Hepatocyte (in vitro differentiated cells): Measurements from ENCODE around the gene SUPT4H1. TPM values are rescaled to one million over a fixed set of nuclear protein-coding genes. Genes with fewer than 3 reads are reported as not detected.

ENCODE experiments used
- DNase-seq: peaks from one replicate; pipeline ENCODE4 v3.0.0-alpha.2; 2016; ENCODE audit warnings: low spot score
- H2AFZ ChIP-seq: fragments of 200-600 bp; sonication (generic); 2 replicates; pipeline ENCODE4 v1.6.0; 2016; ENCODE audit warnings: antibody characterized with exemption, mild to moderate bottlenecking
- H3K27ac ChIP-seq: fragments of 200-600 bp; sonication (generic); 2 replicates; pipeline ENCODE4 v1.5.1; 2016; ENCODE audit warnings: mild to moderate bottlenecking
- H3K27me3 ChIP-seq: fragments of 200-600 bp; sonication (generic); 2 replicates; pipeline ENCODE4 v1.6.1; 2016
- H3K36me3 ChIP-seq: fragments of 200-600 bp; sonication (generic); replicated peaks from 2 replicates; pipeline ENCODE4 v1.5.1; 2016; ENCODE audit warnings: low read depth; ENCODE audit not compliant: insufficient read depth
- H3K4me1 ChIP-seq: fragments of 200-600 bp; sonication (generic); 2 replicates; pipeline ENCODE4 v1.5.1; 2016; ENCODE audit warnings: mild to moderate bottlenecking, moderate library complexity; ENCODE audit not compliant: insufficient read depth
- H3K4me2 ChIP-seq: fragments of 200-600 bp; sonication (generic); 2 replicates; pipeline ENCODE4 v1.6.0; 2016
- H3K4me3 ChIP-seq: fragments of 200-600 bp; sonication (generic); 2 replicates; pipeline ENCODE4 v1.5.1; 2016; ENCODE audit warnings: mild to moderate bottlenecking
- H3K79me2 ChIP-seq: fragments of 200-600 bp; sonication (generic); 2 replicates; pipeline ENCODE4 v1.6.0; 2017; ENCODE audit warnings: mild to moderate bottlenecking
- H3K9me2 ChIP-seq: fragments of 200-600 bp; sonication (generic); replicated peaks from 2 replicates; pipeline ENCODE4 v1.6.0; 2017; ENCODE audit warnings: mild to moderate bottlenecking; ENCODE audit not compliant: insufficient read depth
- H3K9me3 ChIP-seq: fragments of 200-600 bp; sonication (generic); 2 replicates; pipeline ENCODE4 v1.5.1; 2016; ENCODE audit warnings: low read depth, mild to moderate bottlenecking
- H4K20me1 ChIP-seq: fragments of 200-600 bp; sonication (generic); 2 replicates; pipeline ENCODE4 v1.6.0; 2016; ENCODE audit warnings: mild to moderate bottlenecking; ENCODE audit not compliant: insufficient read depth, poor library complexity, severe bottlenecking
- CTCF ChIP-seq: fragments of 200-600 bp; sonication (generic); IDR thresholded peaks from 2 replicates; pipeline ENCODE4 v1.5.1; 2016; ENCODE audit warnings: antibody characterized with exemption, mild to moderate bottlenecking; ENCODE audit not compliant: poor library complexity
- EZH2 ChIP-seq: fragments of 200-600 bp; sonication (generic); IDR thresholded peaks from 2 replicates; pipeline ENCODE4 v1.6.1; 2016; ENCODE audit warnings: antibody characterized with exemption, mild to moderate bottlenecking, borderline replicate concordance
- EZH2phosphoT487 ChIP-seq: fragments of 200-600 bp; sonication (generic); IDR thresholded peaks from one replicate; pipeline ENCODE4 v1.6.1; 2018; ENCODE audit warnings: antibody characterized with exemption, mild to moderate bottlenecking, low read depth, moderate library complexity; ENCODE audit not compliant: unreplicated experiment, severe bottlenecking
- WGBS: methylation state at CpG from one replicate; pipeline ENCODE4 v1.1.6; 2016; ENCODE audit warnings: low lambda C conversion rate; ENCODE audit errors: missing lambda C conversion rate; 5-methylcytosine and 5-hydroxymethylcytosine counted together
- polyA plus RNA-seq: library from polyadenylated mRNA; unstranded; fragments of >200 nt; fragmentation: Nextera tagmentation; extraction: Ambion mirVana; gene quantifications from 2 replicates; pipeline ENCODE4 v1.2.1, GENCODE V29; 2016
- total RNA-seq: library from RNA; depleted of rRNA; stranded (reverse); fragments of >200 nt; gene quantifications from 2 replicates; pipeline ENCODE4 v1.2.3, GENCODE V29; 2014

The SUPT4H1 gene
- total and polyA plus RNA-seq, 2 experiments from 2014 or later = 54.5 to 108 TPM

GRCh38 chr17:58302919-58303585 lies 48.9 kb downstream of the SUPT4H1 start:
- 92% methylated on average over 8 of the region's 9 CpGs for WGBS
- no peaks in the 10 kb centered on the region for H3K79me2 ChIP-seq
- H3K4me1 ChIP-seq = no peaks in the 10 kb centered on the region
- H3K36me3 ChIP-seq = no peaks in the 10 kb centered on the region
- H3K4me2 ChIP-seq = no peak overlapping the region
- no peaks in the 10 kb centered on the region for H3K9me2 ChIP-seq
- H3K4me3 ChIP-seq = no peak overlapping the region
- no peaks in the 10 kb centered on the region for H3K9me3 ChIP-seq
- H3K27me3 ChIP-seq = no peaks in the 10 kb centered on the region
- no peak overlapping the region for H2AFZ ChIP-seq
- DNase-seq = no peak
- H3K27ac ChIP-seq = no peak overlapping the region
- TF ChIP-seq EZH2 (no peak), CTCF (no peak), EZH2phosphoT487 (no peak)
- no peaks in the 10 kb centered on the region for H4K20me1 ChIP-seq

- no peak for DNase-seq
- WGBS = 95% methylated on average over 9 of the region's 9 CpGs
Measured at GRCh38 chr17:58302171-58302918, 49.7 kb downstream of the SUPT4H1 start.

DNA sequence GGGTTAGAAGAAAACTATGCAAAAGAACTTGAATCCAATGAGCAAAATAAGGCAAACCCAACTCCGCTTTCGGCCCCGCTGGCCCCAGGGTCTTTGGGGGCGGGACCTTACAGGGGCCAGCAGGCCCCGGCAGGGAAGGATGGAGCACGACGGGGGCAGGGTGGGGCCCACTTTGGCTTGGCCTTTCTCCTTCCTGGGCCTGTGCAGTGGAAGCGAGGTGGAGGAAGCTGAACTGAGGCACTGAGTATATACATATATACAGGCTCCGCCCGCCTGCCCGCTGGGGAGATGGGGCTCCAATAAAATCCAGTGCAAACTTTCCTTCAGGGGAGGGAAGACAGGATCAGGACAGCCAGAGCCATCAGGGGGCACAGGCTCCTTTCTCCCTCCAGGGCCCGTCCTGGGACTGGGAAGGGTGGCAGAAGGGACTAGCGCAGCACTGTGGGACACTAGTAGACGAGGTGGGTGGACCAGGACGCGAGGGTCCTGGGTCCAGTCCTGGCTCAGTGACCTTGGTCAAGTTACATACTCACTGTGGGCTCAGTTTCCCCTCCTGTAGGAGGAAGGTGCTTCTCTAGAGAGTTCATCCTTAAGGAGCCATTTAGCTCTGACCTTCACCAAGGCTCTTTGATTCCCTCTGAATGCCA lies 50.4 kb downstream of the SUPT4H1 start:
- H3K27me3 ChIP-seq = no peaks in the 10 kb centered on the region
- H3K36me3 ChIP-seq = no peaks in the 10 kb centered on the region
- no peaks in the 10 kb centered on the region for H3K79me2 ChIP-seq
- H3K4me1 ChIP-seq = no peaks in the 10 kb centered on the region
- H3K9me2 ChIP-seq = no peaks in the 10 kb centered on the region
- TF ChIP-seq EZH2phosphoT487 (no peak), EZH2 (no peak), CTCF (no peak)
- no peak overlapping the region for H3K4me3 ChIP-seq
- no peak for DNase-seq
- no peak overlapping the region for H3K27ac ChIP-seq
- 88% methylated on average over 16 of the region's 16 CpGs for WGBS
- H2AFZ ChIP-seq = no peak overlapping the region
- H4K20me1 ChIP-seq = no peaks in the 10 kb centered on the region
- no peak overlapping the region for H3K4me2 ChIP-seq
- H3K9me3 ChIP-seq = no peaks in the 10 kb centered on the region

More at GRCh38 chr17:58302171-58302918, 49.7 kb downstream of the SUPT4H1 start:
- Histone ChIP-seq H3K4me3 (no peak overlapping the region), H2AFZ (no peak overlapping the region), H3K27ac (no peak overlapping the region), H3K27me3 (no peaks in the 10 kb centered on the region), H3K4me2 (no peak overlapping the region), H3K9me3 (no peaks in the 10 kb centered on the region), H3K79me2 (no peaks in the 10 kb centered on the region), H3K9me2 (no peaks in the 10 kb centered on the region), H4K20me1 (no peaks in the 10 kb centered on the region), H3K4me1 (no peaks in the 10 kb centered on the region), H3K36me3 (no peaks in the 10 kb centered on the region)
- TF ChIP-seq CTCF (no peak), EZH2 (no peak), EZH2phosphoT487 (no peak)
